ENCODE results near the gene RPL18A.
A peak's percentile ranks its signal among the peaks of the same experiment; 100 is the strongest.

The RPL18A gene

DNA sequence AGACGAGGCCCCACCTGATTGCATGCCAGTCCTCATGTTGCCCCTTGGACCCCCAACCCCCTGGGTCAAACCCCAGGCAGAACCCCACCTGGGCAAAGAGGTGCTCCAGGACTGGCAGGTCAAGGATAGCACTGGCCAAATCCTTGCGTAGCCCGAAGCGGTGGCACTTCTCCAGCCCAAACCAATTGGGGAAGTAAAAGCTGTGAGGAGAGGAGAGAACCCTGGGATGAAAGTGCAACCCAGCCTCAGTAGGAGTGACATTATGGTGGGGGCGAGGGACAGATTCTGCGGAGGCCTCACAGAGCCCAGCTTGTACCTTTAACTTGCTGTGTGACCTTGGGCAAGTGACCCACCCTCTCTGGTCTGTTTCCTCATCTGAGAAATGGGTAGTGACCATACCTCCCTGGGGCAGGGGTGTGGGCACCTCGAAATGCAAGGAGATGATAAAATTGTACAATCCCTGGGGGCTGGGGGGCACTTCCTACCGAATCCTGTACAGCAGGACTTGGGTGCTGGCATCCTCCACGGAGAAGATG is 16.4 kb upstream of the RPL18A start:
- H3K4me2 ChIP-seq: no peak overlapping the region
- H3K36me3 ChIP-seq (ENCODE audit: insufficient read depth): no peaks in the 10 kb centered on the region
- H3K27ac ChIP-seq: no peak overlapping the region
- H3K79me2 ChIP-seq (ENCODE audit: insufficient read depth, low read depth): peaks cover 11% of the 10 kb centered on the region
- H4K20me1 ChIP-seq (ENCODE audit: insufficient read depth): no peaks in the 10 kb centered on the region
- no peak overlapping the region for H3K9ac ChIP-seq
- peaks cover 16% of the 10 kb centered on the region for H3K4me1 ChIP-seq (ENCODE audit: low read depth, poor library complexity, severe bottlenecking)
- H3K27me3 ChIP-seq (ENCODE audit: insufficient read depth, low read depth): no peaks in the 10 kb centered on the region
- H3K4me3 ChIP-seq (IDR thresholded peaks at IDR 0.05; ENCODE audit: insufficient read depth, low read depth, low read length): no peak overlapping the region
- TF ChIP-seq, protein P1, sequence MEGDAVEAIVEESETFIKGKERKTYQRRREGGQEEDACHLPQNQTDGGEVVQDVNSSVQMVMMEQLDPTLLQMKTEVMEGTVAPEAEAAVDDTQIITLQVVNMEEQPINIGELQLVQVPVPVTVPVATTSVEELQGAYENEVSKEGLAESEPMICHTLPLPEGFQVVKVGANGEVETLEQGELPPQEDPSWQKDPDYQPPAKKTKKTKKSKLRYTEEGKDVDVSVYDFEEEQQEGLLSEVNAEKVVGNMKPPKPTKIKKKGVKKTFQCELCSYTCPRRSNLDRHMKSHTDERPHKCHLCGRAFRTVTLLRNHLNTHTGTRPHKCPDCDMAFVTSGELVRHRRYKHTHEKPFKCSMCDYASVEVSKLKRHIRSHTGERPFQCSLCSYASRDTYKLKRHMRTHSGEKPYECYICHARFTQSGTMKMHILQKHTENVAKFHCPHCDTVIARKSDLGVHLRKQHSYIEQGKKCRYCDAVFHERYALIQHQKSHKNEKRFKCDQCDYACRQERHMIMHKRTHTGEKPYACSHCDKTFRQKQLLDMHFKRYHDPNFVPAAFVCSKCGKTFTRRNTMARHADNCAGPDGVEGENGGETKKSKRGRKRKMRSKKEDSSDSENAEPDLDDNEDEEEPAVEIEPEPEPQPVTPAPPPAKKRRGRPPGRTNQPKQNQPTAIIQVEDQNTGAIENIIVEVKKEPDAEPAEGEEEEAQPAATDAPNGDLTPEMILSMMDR (conservative IDR thresholded peaks at IDR 0.05; ENCODE audit: low read depth, low read length): no peak
- no peak overlapping the region for H2AFZ ChIP-seq (ENCODE audit: low read depth)

DNA sequence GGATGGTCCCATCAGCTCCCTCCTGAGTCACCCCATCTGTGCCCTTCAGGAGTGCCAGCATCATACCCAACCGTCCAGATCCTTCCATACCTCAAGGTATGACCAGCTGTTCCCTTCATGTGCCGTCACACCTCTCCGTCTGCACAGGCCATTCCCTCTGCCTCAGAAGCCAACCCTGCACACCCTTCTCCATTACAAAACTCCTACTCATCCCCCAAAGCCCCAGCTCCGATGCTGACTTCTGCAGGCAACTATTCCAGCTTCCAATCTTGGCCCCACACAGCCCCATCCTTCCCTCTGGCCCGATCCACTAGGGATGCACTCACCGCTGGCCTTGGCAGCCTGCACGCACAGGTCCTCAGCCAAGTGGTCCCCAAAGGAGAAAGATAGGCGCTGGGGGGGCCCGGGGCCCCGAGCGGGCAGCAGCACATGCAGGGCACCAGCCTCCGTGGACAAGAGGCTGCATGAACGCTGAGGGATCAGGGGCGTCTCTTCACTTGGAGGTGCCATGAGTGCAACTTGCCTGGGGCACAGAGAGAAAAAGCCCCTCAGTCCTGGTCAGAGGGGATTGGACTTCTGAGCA is 15.7 kb upstream of the RPL18A start:
- Histone ChIP-seq H2AFZ (ENCODE audit: low read depth) (no peak overlapping the region), H3K4me1 (ENCODE audit: low read depth, poor library complexity, severe bottlenecking) (peaks cover 21% of the 10 kb centered on the region), H4K20me1 (ENCODE audit: insufficient read depth) (no peaks in the 10 kb centered on the region), H3K27me3 (ENCODE audit: insufficient read depth, low read depth) (no peaks in the 10 kb centered on the region), H3K4me3 (IDR thresholded peaks at IDR 0.05; ENCODE audit: insufficient read depth, low read depth, low read length) (no peak overlapping the region), H3K79me2 (ENCODE audit: insufficient read depth, low read depth) (peaks cover 11% of the 10 kb centered on the region), H3K4me2 (no peak overlapping the region), H3K27ac (no peak overlapping the region), H3K36me3 (ENCODE audit: insufficient read depth) (no peaks in the 10 kb centered on the region), H3K9ac (no peak overlapping the region)
- TF ChIP-seq, protein P1 (conservative IDR thresholded peaks at IDR 0.05; ENCODE audit: low read depth, low read length): no peak

DNA sequence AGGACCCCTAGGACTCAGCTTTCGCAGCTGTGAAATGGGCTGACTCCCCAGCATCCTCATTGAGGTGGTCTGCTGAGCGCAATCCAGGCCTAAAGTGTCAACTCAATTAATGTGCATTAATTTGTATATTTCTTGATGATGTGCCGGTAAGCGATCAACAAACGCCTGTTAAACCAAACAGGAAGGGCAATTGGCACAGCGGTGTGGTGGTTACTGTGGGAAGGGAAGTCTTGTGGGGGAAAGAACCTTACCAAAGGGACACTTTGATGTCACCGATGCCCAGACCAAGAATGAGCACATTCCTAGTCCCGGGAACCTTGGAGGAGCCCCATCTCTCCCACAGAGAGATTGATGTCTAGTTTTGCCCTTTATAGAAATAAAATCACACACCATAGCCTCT is 13.6 kb upstream of the RPL18A start:
- TF ChIP-seq, protein P1 (conservative IDR thresholded peaks at IDR 0.05; ENCODE audit: low read depth, low read length): no peak
- H4K20me1 ChIP-seq (ENCODE audit: insufficient read depth): no peaks in the 10 kb centered on the region
- no peaks in the 10 kb centered on the region for H3K36me3 ChIP-seq (ENCODE audit: insufficient read depth)
- no peaks in the 10 kb centered on the region for H3K27me3 ChIP-seq (ENCODE audit: insufficient read depth, low read depth)
- H3K27ac ChIP-seq: no peak overlapping the region
- no peak overlapping the region for H3K4me3 ChIP-seq (IDR thresholded peaks at IDR 0.05; ENCODE audit: insufficient read depth, low read depth, low read length)
- H3K9ac ChIP-seq: no peak overlapping the region
- H3K4me2 ChIP-seq: no peak overlapping the region
- H2AFZ ChIP-seq (ENCODE audit: low read depth): no peak overlapping the region
- peaks cover 11% of the 10 kb centered on the region for H3K79me2 ChIP-seq (ENCODE audit: insufficient read depth, low read depth)
- peaks cover 25% of the 10 kb centered on the region for H3K4me1 ChIP-seq (ENCODE audit: low read depth, poor library complexity, severe bottlenecking)

DNA sequence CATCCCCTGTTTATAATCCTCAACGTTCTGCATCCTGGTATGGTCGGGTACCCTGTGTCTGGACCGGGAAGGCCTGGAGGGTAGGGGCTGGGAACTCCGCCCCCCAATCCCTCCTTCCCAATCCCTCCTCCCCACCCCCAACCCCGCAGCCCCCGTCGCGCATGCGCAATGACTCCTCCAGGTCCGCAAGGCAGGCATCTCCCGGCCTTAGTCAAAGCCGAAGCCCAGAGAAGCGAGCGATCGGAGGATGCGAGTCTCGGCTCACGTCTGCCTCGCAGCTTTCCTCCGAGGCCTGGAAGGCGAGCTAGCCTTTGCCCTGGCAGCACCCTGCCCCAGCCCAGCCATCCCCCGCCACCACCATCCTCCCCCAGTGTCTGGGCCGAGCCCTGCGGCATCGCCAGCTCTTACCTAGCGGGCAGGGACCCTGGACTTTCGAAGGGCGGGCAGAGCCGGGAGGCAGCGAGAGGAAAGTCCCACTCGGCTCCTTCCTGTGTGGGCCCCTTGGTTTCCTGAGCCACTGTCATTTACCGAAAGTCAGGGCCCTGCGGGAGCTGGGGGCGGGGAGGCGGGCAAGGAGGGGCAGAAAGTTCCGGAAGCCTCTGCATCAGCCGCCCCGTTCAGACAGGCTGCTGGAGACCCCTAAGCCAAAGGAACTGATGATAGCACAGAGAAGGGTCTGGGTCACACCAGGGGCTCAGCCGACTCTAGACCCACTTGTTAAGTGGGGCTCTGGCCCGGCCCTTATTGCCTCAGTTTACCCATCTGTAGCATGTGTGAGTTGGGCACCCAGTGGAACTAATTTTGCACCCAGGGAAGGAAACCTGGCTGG is 12.0 kb upstream of the RPL18A start, which contains the start of gene JAK3:
Gene JAK3, minus strand, starts transcription at position 445 of the 829 bp plus-strand sequence. CDS start 3,565 bp downstream, outside the sequence.
- Histone ChIP-seq H3K27me3 (ENCODE audit: insufficient read depth, low read depth) (no peaks in the 10 kb centered on the region), H3K9ac (peak within 1 kb of the TSS; percentile 81; the same call in 1 of the 2 replicates), H3K4me3 (IDR thresholded peaks at IDR 0.05; ENCODE audit: insufficient read depth, low read depth, low read length) (no peak within 1 kb of the TSS), H3K4me1 (ENCODE audit: low read depth, poor library complexity, severe bottlenecking) (peaks cover 25% of the 10 kb centered on the region), H3K36me3 (ENCODE audit: insufficient read depth) (no peaks in the 10 kb centered on the region), H3K4me2 (peak within 1 kb of the TSS; percentile 60), H4K20me1 (ENCODE audit: insufficient read depth) (no peaks in the 10 kb centered on the region), H2AFZ (ENCODE audit: low read depth) (peak within 1 kb of the TSS; percentile 90), H3K27ac (peak within 1 kb of the TSS; percentile 87), H3K79me2 (ENCODE audit: insufficient read depth, low read depth) (peaks cover 11% of the 10 kb centered on the region)
- TF ChIP-seq, protein P1 (conservative IDR thresholded peaks at IDR 0.05; ENCODE audit: low read depth, low read length): no peak
